Measurements from ENCODE around the gene BEAN1. TPM values are rescaled to one million over a fixed set of nuclear protein-coding genes. Genes with fewer than 3 reads are reported as not detected.

BEAN1 gene
- total RNA-seq, 1 donor from 2014 or later: 3.7 TPM

DNA sequence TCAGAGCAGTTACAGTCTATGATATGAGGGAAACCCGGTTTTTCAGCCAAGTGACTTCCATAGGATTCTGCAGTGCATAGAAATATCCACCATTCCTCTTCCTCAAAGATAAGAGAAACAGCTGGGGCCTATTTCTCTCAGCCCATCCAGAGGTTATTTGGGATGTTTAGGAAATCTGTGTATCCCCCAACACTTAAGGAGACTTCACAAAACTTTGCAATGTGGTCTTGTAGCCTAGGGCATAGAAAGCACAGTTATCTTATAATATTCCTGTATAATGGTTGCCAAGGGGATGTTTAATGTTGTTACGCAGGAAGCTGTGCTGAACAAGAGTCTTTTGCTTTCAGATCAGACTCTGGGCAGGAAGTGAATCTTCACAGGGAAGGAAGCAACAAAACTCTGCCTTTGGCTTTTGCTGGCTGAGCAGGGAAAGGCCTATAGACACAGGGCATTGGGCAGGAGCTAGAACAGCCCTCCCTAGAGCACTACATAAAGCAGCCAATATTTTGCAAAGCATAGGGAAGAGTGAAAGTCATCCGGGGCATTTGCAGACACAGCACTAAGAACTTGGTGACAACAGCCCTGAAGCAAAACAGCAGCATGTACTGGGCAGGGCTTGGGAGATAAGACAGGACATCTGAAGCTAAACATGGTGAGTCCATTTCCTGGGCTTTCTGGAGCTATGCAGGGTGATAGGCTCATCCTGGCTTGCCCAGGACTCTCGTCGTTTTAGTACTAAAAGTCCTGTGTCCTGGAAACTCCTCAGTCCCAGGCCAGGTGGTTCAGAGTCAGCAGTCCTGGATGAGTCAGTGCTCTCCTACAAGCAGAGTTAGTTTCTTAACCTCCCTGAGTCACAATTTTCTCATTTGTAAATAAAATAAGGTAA lies 18.7 kb upstream of the BEAN1 start:
- Mint-ChIP-seq H3K27ac (ENCODE audit: unreplicated experiment) (peak overlapping the region; percentile 98), H3K27me3 (ENCODE audit: low read depth) (peaks cover 6% of the 10 kb centered on the region), H3K9me3 (ENCODE audit: low read depth) (peaks cover 11% of the 10 kb centered on the region), H3K36me3 (ENCODE audit: low read depth) (peaks cover 4% of the 10 kb centered on the region), H3K4me3 (ENCODE audit: unreplicated experiment) (peak overlapping the region; percentile 46), H3K4me1 (ENCODE audit: low read depth) (peaks cover 30% of the 10 kb centered on the region)
- no peak for DNase-seq (ENCODE audit: low spot score)
- no peak for TF ChIP-seq CTCF (IDR thresholded peaks at IDR 0.05)

GRCh38 chr16:66409156-66409555 lies 17.9 kb upstream of the BEAN1 start:
- DNase-seq (ENCODE audit: low spot score): no peak
- H3K4me1 Mint-ChIP-seq (ENCODE audit: low read depth): peaks cover 30% of the 10 kb centered on the region
- TF ChIP-seq CTCF (IDR thresholded peaks at IDR 0.05): no peak
- peak overlapping the region; percentile 98 for H3K27ac Mint-ChIP-seq (ENCODE audit: unreplicated experiment)
- H3K36me3 Mint-ChIP-seq (ENCODE audit: low read depth): peaks cover 4% of the 10 kb centered on the region
- H3K27me3 Mint-ChIP-seq (ENCODE audit: low read depth): peaks cover 6% of the 10 kb centered on the region
- peak overlapping the region; percentile 46 for H3K4me3 Mint-ChIP-seq (ENCODE audit: unreplicated experiment)
- peaks cover 14% of the 10 kb centered on the region for H3K9me3 Mint-ChIP-seq (ENCODE audit: low read depth)

DNA sequence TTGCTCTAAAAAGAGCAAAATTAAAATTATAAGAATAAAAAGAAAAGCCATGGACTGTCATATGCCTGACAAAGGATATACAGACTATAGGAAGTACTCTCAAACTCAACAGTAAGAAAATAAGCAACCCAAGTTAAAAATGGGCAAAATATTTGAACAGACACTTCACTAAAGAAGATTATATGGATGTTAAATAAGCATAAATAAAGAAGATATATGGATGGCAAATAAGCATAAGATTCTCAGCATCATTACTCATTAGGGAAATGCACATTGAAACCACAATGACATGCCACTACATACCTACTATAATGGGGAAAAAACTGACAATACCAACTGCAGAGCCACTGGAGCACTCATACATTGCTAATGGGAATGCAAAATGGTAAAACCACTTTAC lies 14.9 kb upstream of the BEAN1 start:
- Mint-ChIP-seq H3K36me3 (ENCODE audit: low read depth) (peaks cover 6% of the 10 kb centered on the region), H3K4me3 (ENCODE audit: unreplicated experiment) (no peak overlapping the region), H3K27me3 (ENCODE audit: low read depth) (no peaks in the 10 kb centered on the region), H3K9me3 (ENCODE audit: low read depth) (peaks cover 20% of the 10 kb centered on the region), H3K27ac (ENCODE audit: unreplicated experiment) (no peak overlapping the region), H3K4me1 (ENCODE audit: low read depth) (peaks cover 30% of the 10 kb centered on the region)
- TF ChIP-seq CTCF (IDR thresholded peaks at IDR 0.05): no peak
- DNase-seq (ENCODE audit: low spot score): no peak

GRCh38 chr16:66414891-66415290 lies 12.2 kb upstream of the BEAN1 start:
- Mint-ChIP-seq H3K27ac (ENCODE audit: unreplicated experiment) (no peak overlapping the region), H3K36me3 (ENCODE audit: low read depth) (peaks cover 6% of the 10 kb centered on the region), H3K27me3 (ENCODE audit: low read depth) (peaks cover 2% of the 10 kb centered on the region), H3K4me3 (ENCODE audit: unreplicated experiment) (no peak overlapping the region), H3K9me3 (ENCODE audit: low read depth) (peaks cover 20% of the 10 kb centered on the region), H3K4me1 (ENCODE audit: low read depth) (peaks cover 10% of the 10 kb centered on the region)
- no peak for DNase-seq (ENCODE audit: low spot score)
- TF ChIP-seq CTCF (IDR thresholded peaks at IDR 0.05): no peak

DNA sequence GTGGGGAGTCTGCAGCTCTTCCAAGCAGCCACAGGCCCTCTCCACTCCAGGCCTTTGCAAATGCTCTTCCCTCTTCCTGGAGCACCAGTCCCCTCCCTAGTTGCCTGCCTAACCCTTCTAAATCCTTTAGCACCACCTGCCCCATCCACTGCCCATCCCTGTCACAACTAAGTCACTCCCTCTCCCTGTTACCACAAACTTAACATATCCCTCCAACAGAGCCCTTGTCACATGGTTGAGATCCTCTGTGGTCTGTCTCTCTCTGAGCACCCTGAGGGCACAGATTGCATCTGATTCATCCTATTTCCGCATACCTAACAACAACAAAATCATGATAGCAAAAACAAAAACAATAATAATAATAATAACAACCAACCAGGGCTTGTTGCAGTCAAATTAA lies 11.0 kb upstream of the BEAN1 start:
- Mint-ChIP-seq H3K27me3 (ENCODE audit: low read depth) (peaks cover 2% of the 10 kb centered on the region), H3K36me3 (ENCODE audit: low read depth) (peaks cover 4% of the 10 kb centered on the region), H3K9me3 (ENCODE audit: low read depth) (peaks cover 18% of the 10 kb centered on the region), H3K4me3 (ENCODE audit: unreplicated experiment) (no peak overlapping the region), H3K27ac (ENCODE audit: unreplicated experiment) (no peak overlapping the region), H3K4me1 (ENCODE audit: low read depth) (peaks cover 15% of the 10 kb centered on the region)
- no peak for DNase-seq (ENCODE audit: low spot score)
- TF ChIP-seq CTCF (IDR thresholded peaks at IDR 0.05): no peak

All from chondrocyte (in vitro differentiated cells).